Measurements from ENCODE around the gene RHOD. TPM values are rescaled to one million over a fixed set of nuclear protein-coding genes. Genes with fewer than 3 reads are reported as not detected.

RHOD gene
- polyA plus RNA-seq, 1 donor from 2014 or later = not detected

DNA sequence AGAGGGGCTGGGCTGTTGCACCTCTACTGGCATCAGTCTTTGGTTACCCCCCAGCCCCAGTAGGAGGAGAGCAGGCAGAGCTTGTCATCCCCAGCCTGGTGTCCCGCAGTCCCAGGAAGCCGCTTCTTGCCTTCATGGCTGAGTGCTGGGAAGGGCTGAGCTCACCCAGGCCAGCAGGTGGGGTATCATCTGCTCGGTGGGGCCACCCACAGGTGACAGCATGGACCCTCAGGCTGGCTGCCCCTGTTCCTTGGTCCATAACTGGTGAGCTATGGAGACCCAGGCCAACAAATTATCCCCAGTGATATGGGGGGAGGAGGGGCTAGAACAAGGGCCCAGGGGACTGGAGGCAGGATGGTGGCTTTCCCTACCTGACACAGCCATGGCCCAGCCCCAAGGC, 6.5 kb upstream of the RHOD start:
- TF ChIP-seq, protein P1, sequence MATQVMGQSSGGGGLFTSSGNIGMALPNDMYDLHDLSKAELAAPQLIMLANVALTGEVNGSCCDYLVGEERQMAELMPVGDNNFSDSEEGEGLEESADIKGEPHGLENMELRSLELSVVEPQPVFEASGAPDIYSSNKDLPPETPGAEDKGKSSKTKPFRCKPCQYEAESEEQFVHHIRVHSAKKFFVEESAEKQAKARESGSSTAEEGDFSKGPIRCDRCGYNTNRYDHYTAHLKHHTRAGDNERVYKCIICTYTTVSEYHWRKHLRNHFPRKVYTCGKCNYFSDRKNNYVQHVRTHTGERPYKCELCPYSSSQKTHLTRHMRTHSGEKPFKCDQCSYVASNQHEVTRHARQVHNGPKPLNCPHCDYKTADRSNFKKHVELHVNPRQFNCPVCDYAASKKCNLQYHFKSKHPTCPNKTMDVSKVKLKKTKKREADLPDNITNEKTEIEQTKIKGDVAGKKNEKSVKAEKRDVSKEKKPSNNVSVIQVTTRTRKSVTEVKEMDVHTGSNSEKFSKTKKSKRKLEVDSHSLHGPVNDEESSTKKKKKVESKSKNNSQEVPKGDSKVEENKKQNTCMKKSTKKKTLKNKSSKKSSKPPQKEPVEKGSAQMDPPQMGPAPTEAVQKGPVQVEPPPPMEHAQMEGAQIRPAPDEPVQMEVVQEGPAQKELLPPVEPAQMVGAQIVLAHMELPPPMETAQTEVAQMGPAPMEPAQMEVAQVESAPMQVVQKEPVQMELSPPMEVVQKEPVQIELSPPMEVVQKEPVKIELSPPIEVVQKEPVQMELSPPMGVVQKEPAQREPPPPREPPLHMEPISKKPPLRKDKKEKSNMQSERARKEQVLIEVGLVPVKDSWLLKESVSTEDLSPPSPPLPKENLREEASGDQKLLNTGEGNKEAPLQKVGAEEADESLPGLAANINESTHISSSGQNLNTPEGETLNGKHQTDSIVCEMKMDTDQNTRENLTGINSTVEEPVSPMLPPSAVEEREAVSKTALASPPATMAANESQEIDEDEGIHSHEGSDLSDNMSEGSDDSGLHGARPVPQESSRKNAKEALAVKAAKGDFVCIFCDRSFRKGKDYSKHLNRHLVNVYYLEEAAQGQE (IDR thresholded peaks at IDR 0.05; ENCODE audit: borderline replicate concordance) = no peak
- no peak for TF ChIP-seq TAF1 (IDR thresholded peaks at IDR 0.05; ENCODE audit: low read depth)
- Histone ChIP-seq H3K4me2 (ENCODE audit: low read length) (no peak overlapping the region), H3K79me2 (replicated peaks; ENCODE audit: insufficient read depth, low read length) (no peaks in the 10 kb centered on the region), H3K4me3 (ENCODE audit: low read length) (no peak overlapping the region), H3K9me3 (ENCODE audit: low read length) (no peaks in the 10 kb centered on the region), H2AFZ (ENCODE audit: low read depth, low read length) (no peak overlapping the region), H3K9ac (ENCODE audit: low read length) (no peak overlapping the region), H3K9me2 (ENCODE audit: insufficient read depth, low read length) (no peaks in the 10 kb centered on the region), H3K36me3 (ENCODE audit: insufficient read depth, low read length) (no peaks in the 10 kb centered on the region), H3K27ac (ENCODE audit: low read length) (no peak overlapping the region), H4K20me1 (ENCODE audit: insufficient read depth) (no peaks in the 10 kb centered on the region), H3F3A (ENCODE audit: insufficient read depth, low read length, poor library complexity, severe bottlenecking) (no peaks in the 10 kb centered on the region), H3K27me3 (ENCODE audit: insufficient read depth, low read depth, low read length) (no peaks in the 10 kb centered on the region)

DNA sequence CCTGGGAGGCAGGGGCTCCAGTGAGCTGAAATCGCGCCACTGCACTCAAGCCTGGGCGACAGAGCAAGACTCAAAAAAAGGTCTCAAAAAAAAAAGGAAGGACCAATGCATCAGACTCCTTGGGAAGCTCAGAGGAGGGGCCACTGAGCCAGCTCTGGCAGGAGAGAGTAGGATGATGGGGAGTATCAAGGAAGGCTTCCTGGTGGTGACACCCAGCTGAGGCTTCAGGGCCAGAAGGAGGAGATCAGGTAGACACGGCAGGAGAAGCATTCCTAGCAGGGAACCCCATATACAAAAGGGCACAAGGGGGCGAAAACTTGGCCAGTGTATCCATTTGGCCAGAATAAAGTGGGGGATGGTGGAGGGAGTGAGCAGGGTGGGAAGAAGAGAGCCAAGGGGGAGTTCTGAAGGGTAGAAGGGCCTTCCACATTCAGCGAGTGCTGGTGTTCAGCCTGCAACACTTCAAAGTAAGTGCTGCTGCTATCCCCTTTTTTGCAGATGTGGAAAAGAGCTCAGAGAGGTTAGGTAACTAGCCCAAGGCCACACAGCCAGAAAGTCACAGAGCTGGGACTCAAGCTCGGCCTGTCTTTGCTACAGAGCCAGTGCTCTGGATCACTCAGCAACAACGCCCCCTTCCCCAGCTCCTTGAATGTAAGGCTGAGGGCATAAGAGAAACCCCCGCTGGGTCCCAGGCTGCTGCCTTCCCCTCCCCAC, 5.3 kb upstream of the RHOD start:
- H3F3A ChIP-seq (ENCODE audit: insufficient read depth, low read length, poor library complexity, severe bottlenecking) = no peaks in the 10 kb centered on the region
- no peak overlapping the region for H3K4me2 ChIP-seq (ENCODE audit: low read length)
- H3K79me2 ChIP-seq (replicated peaks; ENCODE audit: insufficient read depth, low read length) = no peaks in the 10 kb centered on the region
- no peaks in the 10 kb centered on the region for H3K9me3 ChIP-seq (ENCODE audit: low read length)
- no peak overlapping the region for H2AFZ ChIP-seq (ENCODE audit: low read depth, low read length)
- H3K27ac ChIP-seq (ENCODE audit: low read length) = no peak overlapping the region
- TF ChIP-seq, protein P1 (IDR thresholded peaks at IDR 0.05; ENCODE audit: borderline replicate concordance) = no peak
- TF ChIP-seq SMC3 (conservative IDR thresholded peaks at IDR 0.05; ENCODE audit: poor library complexity) = no peak
- no peak for TF ChIP-seq EZH2 (IDR thresholded peaks at IDR 0.05; ENCODE audit: borderline replicate concordance, insufficient read depth, low read length, poor library complexity, severe bottlenecking)
- TF ChIP-seq RAD21 (conservative IDR thresholded peaks at IDR 0.05) = no peak
- no peak for TF ChIP-seq POLR2AphosphoS5 (IDR thresholded peaks at IDR 0.05)
- no peak for TF ChIP-seq TAF1 (IDR thresholded peaks at IDR 0.05; ENCODE audit: low read depth)
- H4K20me1 ChIP-seq (ENCODE audit: insufficient read depth) = no peaks in the 10 kb centered on the region
- H3K9me2 ChIP-seq (ENCODE audit: insufficient read depth, low read length) = no peaks in the 10 kb centered on the region
- H3K36me3 ChIP-seq (ENCODE audit: insufficient read depth, low read length) = no peaks in the 10 kb centered on the region
- no peak overlapping the region for H3K4me3 ChIP-seq (ENCODE audit: low read length)
- peaks cover 5% of the 10 kb centered on the region for H3K27me3 ChIP-seq (ENCODE audit: insufficient read depth, low read depth, low read length)
- no peak overlapping the region for H3K9ac ChIP-seq (ENCODE audit: low read length)
